Muscle of leg (tissue), 11 donors: ENCODE results near the gene ATXN1. TPM values are rescaled to one million over a fixed set of nuclear protein-coding genes. Genes with fewer than 3 reads are reported as not detected.

Source experiments
- DNase-seq: peaks from one replicate; pipeline ENCODE4 v3.0.0; 2013
- H3K27ac ChIP-seq: one replicate; pipeline ENCODE4 v1.5.1; 2013; ENCODE audit warnings: mild to moderate bottlenecking, low read length, control low read depth
- H3K27me3 ChIP-seq: one replicate; pipeline ENCODE4 v1.6.1; 2013; ENCODE audit warnings: low read length; ENCODE audit not compliant: control insufficient read depth, insufficient read depth
- H3K36me3 ChIP-seq: one replicate; pipeline ENCODE4 v1.6.1; 2013; ENCODE audit warnings: low read length; ENCODE audit not compliant: control insufficient read depth, insufficient read depth
- H3K4me1 ChIP-seq: one replicate; pipeline ENCODE4 v1.6.1; 2013; ENCODE audit warnings: low read length; ENCODE audit not compliant: control insufficient read depth, insufficient read depth
- H3K4me3 ChIP-seq: one replicate; pipeline ENCODE4 v1.5.1; 2013; ENCODE audit warnings: low read length, control low read depth
- H3K9me3 ChIP-seq: replicated peaks from 2 replicates; pipeline ENCODE4 v1.6.1; 2013; ENCODE audit warnings: low read depth, low read length; ENCODE audit not compliant: control insufficient read depth
- WGBS: methylation state at CpG from one replicate; pipeline ENCODE4 v1.1.5; 2013; ENCODE audit warnings: missing lambda C conversion rate; ENCODE audit not compliant: insufficient coverage; 5-methylcytosine and 5-hydroxymethylcytosine counted together
- polyA plus RNA-seq, 8 donors: library from polyadenylated mRNA; unstranded; fragments of 120-200 nt; gene quantifications; one replicate each; pipeline versions ENCODE4 v1.2.1 to v1.2.3, GENCODE V29; 2013; ENCODE audit warnings: inconsistent platforms in 1 of 8, low replicate concordance in 1 of 8; ENCODE audit not compliant: insufficient read length in 8 of 8, insufficient read depth in 1 of 8
- total RNA-seq: library from RNA; stranded (reverse); fragments of 120-200 nt; gene quantifications from one replicate; pipeline ENCODE4 v1.2.4, GENCODE V29; 2013

ATXN1 gene
- total and polyA plus RNA-seq, 9 donors: 10.2 to 19.9 (median 12.9) TPM

GRCh38 chr6:16522937-16523336 lies 238.3 kb downstream of the ATXN1 start:
- no peaks in the 10 kb centered on the region for H3K27me3 ChIP-seq
- no peak overlapping the region for H3K27ac ChIP-seq
- H3K36me3 ChIP-seq: peaks cover 5% of the 10 kb centered on the region

GRCh38 chr6:16521528-16521927 lies 239.7 kb downstream of the ATXN1 start:
- WGBS: 90% methylated on average over 3 of the region's 7 CpGs
- no peak for DNase-seq
- H3K36me3 ChIP-seq: peaks cover 5% of the 10 kb centered on the region
- H3K27ac ChIP-seq: no peak overlapping the region
- H3K4me3 ChIP-seq: no peak overlapping the region
- H3K9me3 ChIP-seq: no peaks in the 10 kb centered on the region
- H3K27me3 ChIP-seq: no peaks in the 10 kb centered on the region
- H3K4me1 ChIP-seq: peaks cover 22% of the 10 kb centered on the region

More at GRCh38 chr6:16522937-16523336, 238.3 kb downstream of the ATXN1 start:
- Histone ChIP-seq H3K9me3 (no peaks in the 10 kb centered on the region), H3K4me3 (no peak overlapping the region), H3K4me1 (peaks cover 22% of the 10 kb centered on the region)
- no peak for DNase-seq
- WGBS: 97% methylated on average over 5 of the region's 6 CpGs

- Histone ChIP-seq H3K4me3 (no peak overlapping the region), H3K27ac (peak overlapping the region; percentile 31), H3K9me3 (no peaks in the 10 kb centered on the region), H3K4me1 (peaks cover 22% of the 10 kb centered on the region), H3K27me3 (no peaks in the 10 kb centered on the region), H3K36me3 (peaks cover 11% of the 10 kb centered on the region)
- WGBS: 50% methylated on average over 2 of the region's 9 CpGs
- peak; percentile 76 for DNase-seq
These were observed 241.7 kb downstream of the ATXN1 start for GRCh38 chr6:16519265-16520242.

- Histone ChIP-seq H3K36me3 (peaks cover 11% of the 10 kb centered on the region), H3K27me3 (no peaks in the 10 kb centered on the region), H3K9me3 (no peaks in the 10 kb centered on the region), H3K4me1 (peaks cover 23% of the 10 kb centered on the region), H3K27ac (no peak overlapping the region), H3K4me3 (no peak overlapping the region)
- WGBS: 67% methylated on average over 1 of the region's 5 CpGs
- no peak for DNase-seq
These were observed 243.0 kb downstream of the ATXN1 start for GRCh38 chr6:16518265-16518664.

GRCh38 chr6:16514249-16514648 lies 247.0 kb downstream of the ATXN1 start:
- peaks cover 22% of the 10 kb centered on the region for H3K4me1 ChIP-seq
- no peak overlapping the region for H3K4me3 ChIP-seq

GRCh38 chr6:16512544-16513290 lies 248.5 kb downstream of the ATXN1 start:
- Histone ChIP-seq H3K36me3 (peaks cover 6% of the 10 kb centered on the region), H3K27ac (peak overlapping the region; percentile 8), H3K4me3 (no peak overlapping the region), H3K9me3 (no peaks in the 10 kb centered on the region), H3K27me3 (no peaks in the 10 kb centered on the region), H3K4me1 (peaks cover 22% of the 10 kb centered on the region)
- WGBS: 49% methylated on average over 3 of the region's 6 CpGs
- DNase-seq: peak; percentile 73

More at GRCh38 chr6:16514249-16514648, 247.0 kb downstream of the ATXN1 start:
- Histone ChIP-seq H3K9me3 (no peaks in the 10 kb centered on the region), H3K27me3 (no peaks in the 10 kb centered on the region), H3K27ac (no peak overlapping the region), H3K36me3 (peaks cover 6% of the 10 kb centered on the region)
- 7% methylated on average over 2 of the region's 8 CpGs for WGBS
- peak; percentile 60 for DNase-seq

GRCh38 chr6:16511723-16512489 lies 249.4 kb downstream of the ATXN1 start:
- H3K27ac ChIP-seq: peak overlapping the region; percentile 38

GRCh38 chr6:16511040-16511660 lies 250.1 kb downstream of the ATXN1 start:
- no peak overlapping the region for H3K27ac ChIP-seq
- no peak overlapping the region for H3K4me3 ChIP-seq
- DNase-seq: peak; percentile 44
- H3K36me3 ChIP-seq: peaks cover 6% of the 10 kb centered on the region
- H3K4me1 ChIP-seq: peaks cover 22% of the 10 kb centered on the region
- no peaks in the 10 kb centered on the region for H3K9me3 ChIP-seq
- WGBS: no CpG with 5 or more reads among the region's 4 CpGs
- H3K27me3 ChIP-seq: no peaks in the 10 kb centered on the region

More at GRCh38 chr6:16511723-16512489, 249.4 kb downstream of the ATXN1 start:
- 50% methylated on average over 3 of the region's 10 CpGs for WGBS
- H3K36me3 ChIP-seq: peaks cover 6% of the 10 kb centered on the region
- peaks cover 22% of the 10 kb centered on the region for H3K4me1 ChIP-seq
- H3K4me3 ChIP-seq: no peak overlapping the region
- no peaks in the 10 kb centered on the region for H3K9me3 ChIP-seq
- H3K27me3 ChIP-seq: no peaks in the 10 kb centered on the region
- no peak for DNase-seq

GRCh38 chr6:16510245-16510644 lies 251.0 kb downstream of the ATXN1 start:
- H3K27ac ChIP-seq: no peak overlapping the region
- no peaks in the 10 kb centered on the region for H3K9me3 ChIP-seq
- H3K36me3 ChIP-seq: peaks cover 2% of the 10 kb centered on the region
- H3K4me3 ChIP-seq: no peak overlapping the region
- no peaks in the 10 kb centered on the region for H3K27me3 ChIP-seq
- no peak for DNase-seq
- peaks cover 22% of the 10 kb centered on the region for H3K4me1 ChIP-seq
- 100% methylated on average over 1 of the region's 2 CpGs for WGBS
